Naive thymus-derived CD4-positive, alpha-beta T cell (primary cell): ENCODE measurements around the gene CACNA1C. TPM values are rescaled to one million over a fixed set of nuclear protein-coding genes. Genes with fewer than 3 reads are reported as not detected.

Experiments
- ATAC-seq: fragments of 150-1000 bp; cut with Tn5 transposase; 2 replicates; pipeline ENCODE4 v1.10.0; 2021; ENCODE audit warnings: mild to moderate bottlenecking, moderate library complexity
- CTCF ChIA-PET: fragments of 350-600 bp; sonication (Branson Sonifier 250); formaldehyde crosslinking; loops from one replicate; lab custom pipeline; 2021; ENCODE audit warnings: antibody characterized with exemption; lab: Charles Lee
- POLR2A ChIA-PET: fragments of 350-600 bp; sonication (Branson Sonifier 250); formaldehyde crosslinking; loops from one replicate; lab custom pipeline; 2021; ENCODE audit warnings: antibody characterized with exemption, inconsistent platforms; lab: Charles Lee
- DNase-seq, 9 donors: peaks; one replicate each; pipeline versions ENCODE4 v3.0.0 to v3.0.0-alpha.2; 2020 to 2022; ENCODE audit warnings: mixed read lengths in 1 of 9
- H3K27ac ChIP-seq: one replicate; pipeline ENCODE4 v1.7.0; 2013; ENCODE audit warnings: mild to moderate bottlenecking, low read depth, low read length, moderate library complexity
- H3K27me3 ChIP-seq, 2 donors: one replicate each; pipeline ENCODE4 v1.7.0; 2013; ENCODE audit warnings: low read length in 2 of 2, mild to moderate bottlenecking in 2 of 2, moderate library complexity in 2 of 2; ENCODE audit not compliant: control insufficient read depth in 2 of 2, insufficient read depth in 2 of 2
- H3K36me3 ChIP-seq, 3 experiments: 1 replicate in 2 of 3; 2 replicates in 1 of 3; pipeline ENCODE4 v1.7.0; 2013; ENCODE audit warnings: low read length in 3 of 3, mild to moderate bottlenecking in 3 of 3, moderate library complexity in 1 of 3; ENCODE audit not compliant: insufficient read depth in 3 of 3, control insufficient read depth in 2 of 3
- H3K4me1 ChIP-seq, 2 donors: one replicate each; pipeline ENCODE4 v1.7.0; 2013; ENCODE audit warnings: low read length in 2 of 2, mild to moderate bottlenecking in 2 of 2, moderate library complexity in 1 of 2; ENCODE audit not compliant: control insufficient read depth in 2 of 2, insufficient read depth in 2 of 2
- H3K4me3 ChIP-seq: 2 replicates; pipeline ENCODE4 v1.7.0; 2013; ENCODE audit warnings: mild to moderate bottlenecking, low read length
- H3K9me3 ChIP-seq, 3 experiments: 1 replicate in 2 of 3; 2 replicates in 1 of 3; pipeline ENCODE4 v1.7.0; 2013; ENCODE audit warnings: low read length in 3 of 3; ENCODE audit not compliant: control insufficient read depth in 2 of 3
- H3K27ac Mint-ChIP-seq, 9 donors: one replicate each; pipeline ENCODE4 v1.8.0; 2020 to 2022; ENCODE audit warnings: mixed read lengths in 9 of 9, mild to moderate bottlenecking in 8 of 9, moderate library complexity in 5 of 9, inconsistent platforms in 2 of 9
- H3K27me3 Mint-ChIP-seq, 5 donors: one replicate each; pipeline ENCODE4 v1.8.0; 2021 to 2022; ENCODE audit warnings: mixed read lengths in 5 of 5, mild to moderate bottlenecking in 1 of 5
- H3K36me3 Mint-ChIP-seq, 5 donors: one replicate each; pipeline ENCODE4 v1.8.0; 2020 to 2022; ENCODE audit warnings: mixed read lengths in 5 of 5, mild to moderate bottlenecking in 3 of 5, inconsistent platforms in 1 of 5
- H3K4me1 Mint-ChIP-seq, 7 donors: one replicate each; pipeline ENCODE4 v1.8.0; 2020 to 2022; ENCODE audit warnings: mixed read lengths in 7 of 7, mild to moderate bottlenecking in 3 of 7, inconsistent platforms in 1 of 7
- H3K4me3 Mint-ChIP-seq, 10 donors: one replicate each; pipeline ENCODE4 v1.8.0; 2020 to 2022; ENCODE audit warnings: mild to moderate bottlenecking in 10 of 10, mixed read lengths in 10 of 10, moderate library complexity in 6 of 10, inconsistent platforms in 2 of 10
- H3K9me3 Mint-ChIP-seq, 11 donors: one replicate each; pipeline ENCODE4 v1.8.0; 2020 to 2022; ENCODE audit warnings: mixed read lengths in 11 of 11, mild to moderate bottlenecking in 4 of 11, inconsistent platforms in 1 of 11, moderate library complexity in 1 of 11
- intact Hi-C, 2 donors: fragments of 100-400 bp; cut with micrococcal nuclease; formaldehyde crosslinking; loops; one replicate each; pipeline ENCODE4 v1.15.1; 2023
- polyA plus RNA-seq, 2 donors: library from polyadenylated mRNA; unstranded; fragments of 300-500 nt; fragmentation: Illumina TruSeq; gene quantifications; one replicate each; pipeline ENCODE4 v1.2.3, GENCODE V29; 2021
- total RNA-seq, 6 experiments: library from RNA in 5 of 6; stranded (reverse) in 5 of 6; gene quantifications; 1 replicate in 5 of 6; 2 replicates in 1 of 6; pipeline ENCODE4 v1.2.3 and lab custom pipeline; 2021 to 2026

Gene CACNA1C
- total and polyA plus RNA-seq, 7 experiments from 2014 or later, result 0.04 to 0.48 (median 0.08) TPM

GRCh38 chr12:2319136-2319535, 266.3 kb downstream of the CACNA1C start:
- Histone ChIP-seq H3K4me1 (no peaks in the 10 kb centered on the region), H3K9me3 (no peaks in the 10 kb centered on the region), H3K27me3 (no peaks in the 10 kb centered on the region), H3K36me3 (no peaks in the 10 kb centered on the region), H3K27ac (no peak overlapping the region), H3K4me3 (no peak overlapping the region)
- Mint-ChIP-seq H3K4me3 (no peak overlapping the region), H3K27ac (no peak overlapping the region), H3K27me3 (peaks cover 15 to 29% (median 20%) of the 10 kb centered on the region in 5 donors), H3K36me3 (no peaks in the 10 kb centered on the region), H3K9me3 (peaks cover 0 to 3% (median 0%) of the 10 kb centered on the region in 11 donors), H3K4me1 (peaks cover 0 to 4% (median 0%) of the 10 kb centered on the region in 7 donors)
- ChIA-PET CTCF (no interaction called here), POLR2A (no interaction called here)
- DNase-seq (no peak), ATAC-seq (no peak)
- intact Hi-C loops, result no loop called here

DNA sequence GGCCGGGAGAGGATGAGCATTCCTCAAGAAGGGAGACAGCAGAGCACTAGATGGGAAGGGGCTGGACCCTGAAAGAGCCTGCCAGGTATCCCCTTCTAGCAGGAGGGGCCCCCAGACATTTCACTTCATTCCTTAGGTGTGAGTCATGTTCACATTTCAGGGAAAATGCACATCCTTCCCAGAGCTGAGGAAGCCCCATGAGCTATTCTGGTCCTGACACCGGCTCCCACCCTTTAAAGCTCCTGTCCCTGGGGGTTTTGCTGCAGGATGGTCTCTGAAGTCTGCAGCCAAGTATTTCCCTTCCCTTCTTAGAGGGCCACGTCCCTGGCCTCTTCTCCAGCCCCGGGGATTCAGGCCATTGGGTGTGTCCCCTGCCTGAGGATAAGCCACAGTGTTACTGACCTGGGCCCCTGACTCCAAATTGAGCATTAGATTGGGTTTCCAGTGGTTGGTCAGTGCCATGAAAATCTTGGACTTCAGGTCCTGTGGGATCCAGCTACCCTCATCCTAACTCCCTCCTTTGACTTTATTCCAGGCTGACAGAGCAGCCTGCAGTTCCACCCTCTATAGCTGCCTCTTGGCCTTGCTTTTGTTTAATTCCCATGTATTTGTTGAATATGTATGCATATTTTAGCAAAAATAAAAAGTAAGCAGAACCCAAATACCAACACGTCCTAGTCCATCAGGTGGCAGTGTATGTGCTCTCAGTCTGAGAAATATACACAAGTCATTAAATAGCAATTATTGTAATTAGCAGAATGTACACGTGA, 267.1 kb downstream of the CACNA1C start:
- H3K4me3 ChIP-seq, result no peak overlapping the region
- H3K9me3 Mint-ChIP-seq, result no peaks in the 10 kb centered on the region
- no peaks in the 10 kb centered on the region for H3K9me3 ChIP-seq
- no peaks in the 10 kb centered on the region for H3K4me1 ChIP-seq
- DNase-seq (no peak), ATAC-seq (no peak)
- no peaks in the 10 kb centered on the region for H3K36me3 Mint-ChIP-seq
- ChIA-PET POLR2A (no interaction called here), CTCF (no interaction called here)
- intact Hi-C loops, result no loop called here
- no peaks in the 10 kb centered on the region for H3K27me3 ChIP-seq
- peaks cover 17 to 29% (median 19%) of the 10 kb centered on the region in 5 donors for H3K27me3 Mint-ChIP-seq
- H3K27ac ChIP-seq, result no peak overlapping the region
- H3K27ac Mint-ChIP-seq, result peak overlapping the region in 1 of 9 donors; percentile 66
- H3K36me3 ChIP-seq, result no peaks in the 10 kb centered on the region
- no peak overlapping the region for H3K4me3 Mint-ChIP-seq
- peaks cover 0 to 4% (median 0%) of the 10 kb centered on the region in 7 donors for H3K4me1 Mint-ChIP-seq

GRCh38 chr12:2320841-2321240, 268.1 kb downstream of the CACNA1C start:
- Mint-ChIP-seq H3K4me3 (no peak overlapping the region), H3K27me3 (peaks cover 18 to 33% (median 23%) of the 10 kb centered on the region in 5 donors), H3K27ac (no peak overlapping the region), H3K36me3 (no peaks in the 10 kb centered on the region), H3K4me1 (peaks cover 0 to 4% (median 0%) of the 10 kb centered on the region in 7 donors), H3K9me3 (no peaks in the 10 kb centered on the region)
- Histone ChIP-seq H3K4me1 (no peaks in the 10 kb centered on the region), H3K4me3 (no peak overlapping the region), H3K27ac (no peak overlapping the region), H3K27me3 (no peaks in the 10 kb centered on the region), H3K9me3 (no peaks in the 10 kb centered on the region), H3K36me3 (no peaks in the 10 kb centered on the region)
- CTCF ChIA-PET, result no interaction called here
- ATAC-seq, result no peak
- DNase-seq, result no peak
- POLR2A ChIA-PET, result no interaction called here
- intact Hi-C loops, result no loop called here

DNA sequence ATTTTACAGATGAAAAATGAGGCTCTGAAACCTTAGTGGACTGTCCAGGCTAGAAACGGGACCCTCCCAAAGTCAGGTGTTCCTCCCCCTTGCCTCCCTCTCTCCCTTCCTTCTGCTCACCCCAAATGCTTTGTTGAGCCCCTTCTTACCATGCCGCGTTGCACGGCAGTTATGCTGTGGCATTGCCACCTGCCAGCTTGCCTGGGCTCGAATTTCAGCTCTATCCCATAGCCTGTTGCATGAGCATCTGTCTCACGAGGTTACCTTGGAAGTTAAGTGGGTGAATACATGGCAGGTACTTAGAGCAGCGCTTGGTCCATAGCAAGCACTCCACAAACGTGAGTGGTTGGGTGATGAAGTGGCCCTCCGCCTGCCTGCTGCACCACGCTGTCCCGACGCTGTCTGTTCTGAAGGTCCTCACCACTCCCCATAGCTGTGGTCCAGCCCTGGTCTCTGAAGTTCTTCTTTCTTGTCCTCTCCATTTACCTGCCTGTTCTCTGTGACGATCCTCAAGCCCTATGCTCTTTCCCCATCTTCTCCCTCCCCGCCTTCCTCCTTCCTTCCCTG, 269.9 kb downstream of the CACNA1C start:
- ChIA-PET CTCF (no interaction called here), POLR2A (no interaction called here)
- H3K36me3 Mint-ChIP-seq, result no peaks in the 10 kb centered on the region
- intact Hi-C loops, result no loop called here
- H3K4me1 ChIP-seq, result no peaks in the 10 kb centered on the region
- H3K9me3 ChIP-seq, result no peaks in the 10 kb centered on the region
- no peaks in the 10 kb centered on the region for H3K27me3 ChIP-seq
- H3K4me1 Mint-ChIP-seq, result peaks cover 0 to 4% (median 0%) of the 10 kb centered on the region in 7 donors
- no peaks in the 10 kb centered on the region for H3K9me3 Mint-ChIP-seq
- no peak overlapping the region for H3K27ac Mint-ChIP-seq
- H3K27me3 Mint-ChIP-seq, result peaks cover 19 to 33% (median 29%) of the 10 kb centered on the region in 5 donors
- H3K4me3 Mint-ChIP-seq, result no peak overlapping the region
- DNase-seq (no peak), ATAC-seq (no peak)
- no peak overlapping the region for H3K4me3 ChIP-seq
- no peak overlapping the region for H3K27ac ChIP-seq
- no peaks in the 10 kb centered on the region for H3K36me3 ChIP-seq

DNA sequence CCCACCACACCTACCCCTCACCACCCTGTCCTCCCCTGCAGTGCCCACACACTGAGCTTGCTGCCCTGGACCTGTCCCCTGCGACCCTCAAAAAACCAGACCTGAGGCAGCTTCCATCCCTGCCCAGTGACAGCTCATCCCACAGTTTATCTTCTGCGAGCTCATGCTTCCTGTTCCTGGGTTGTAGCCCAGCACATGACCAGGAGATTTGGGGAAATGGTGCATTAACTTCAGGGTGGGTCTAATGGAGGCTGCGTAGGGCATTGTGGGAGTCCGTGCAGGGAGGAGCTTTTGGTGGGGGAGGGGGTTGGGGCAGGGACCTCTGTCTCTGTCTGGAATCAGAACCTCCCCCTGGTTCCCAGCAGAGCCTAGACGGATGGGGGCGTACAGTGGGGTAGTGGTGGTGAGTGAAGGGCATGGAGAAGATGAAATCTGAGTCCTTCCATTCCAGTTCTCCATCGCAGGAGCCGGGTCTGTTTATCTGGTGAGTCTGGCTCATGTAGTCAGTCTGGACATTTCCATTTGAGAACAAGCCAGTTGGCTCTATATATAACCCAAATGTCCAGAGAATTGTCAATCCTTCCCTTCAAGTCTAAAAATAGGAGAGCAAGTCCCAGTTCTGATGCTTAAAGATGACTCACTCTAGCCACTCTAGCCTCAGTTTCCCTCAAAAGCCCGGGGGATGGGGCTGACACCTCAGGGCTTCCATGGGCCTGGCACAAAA, 270.9 kb downstream of the CACNA1C start:
- Histone ChIP-seq H3K36me3 (no peaks in the 10 kb centered on the region), H3K27ac (no peak overlapping the region), H3K4me3 (no peak overlapping the region), H3K27me3 (no peaks in the 10 kb centered on the region), H3K4me1 (no peaks in the 10 kb centered on the region), H3K9me3 (no peaks in the 10 kb centered on the region)
- Mint-ChIP-seq H3K36me3 (no peaks in the 10 kb centered on the region), H3K4me3 (no peak overlapping the region), H3K27ac (no peak overlapping the region), H3K27me3 (peaks cover 19 to 37% (median 33%) of the 10 kb centered on the region in 5 donors), H3K9me3 (no peaks in the 10 kb centered on the region), H3K4me1 (peaks cover 0 to 4% (median 0%) of the 10 kb centered on the region in 7 donors)
- intact Hi-C loops, result no loop called here
- POLR2A ChIA-PET, result no interaction called here
- CTCF ChIA-PET, result no interaction called here
- DNase-seq (no peak), ATAC-seq (peak; percentile 34)

DNA sequence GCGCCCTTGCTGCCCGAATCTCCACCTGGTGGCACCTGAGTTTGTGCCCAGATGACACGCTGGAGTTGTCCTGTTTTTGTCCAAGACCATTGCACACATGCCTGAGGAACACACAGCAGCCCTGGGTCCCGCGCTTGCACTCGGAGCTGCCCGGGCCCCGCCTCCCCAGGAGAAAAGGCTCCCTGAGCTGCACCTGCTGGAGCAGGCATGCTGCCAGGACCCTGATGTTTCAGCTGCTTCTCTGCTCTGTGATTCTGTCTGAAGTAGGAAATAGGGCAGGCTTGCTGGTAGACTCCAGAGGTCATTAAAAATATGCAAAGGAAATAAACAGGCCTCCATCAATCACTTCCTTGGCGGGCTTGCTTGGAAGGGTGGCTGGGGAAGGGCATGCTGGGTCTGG, 271.6 kb downstream of the CACNA1C start:
- Mint-ChIP-seq H3K9me3 (no peaks in the 10 kb centered on the region), H3K27ac (no peak overlapping the region), H3K36me3 (no peaks in the 10 kb centered on the region), H3K4me3 (no peak overlapping the region), H3K4me1 (peaks cover 0 to 4% (median 0%) of the 10 kb centered on the region in 7 donors), H3K27me3 (peaks cover 25 to 39% (median 33%) of the 10 kb centered on the region in 5 donors)
- H3K9me3 ChIP-seq, result no peaks in the 10 kb centered on the region
- POLR2A ChIA-PET, result no interaction called here
- H3K4me1 ChIP-seq, result no peaks in the 10 kb centered on the region
- DNase-seq, result no peak
- no peak overlapping the region for H3K4me3 ChIP-seq
- intact Hi-C loops, result no loop called here
- ATAC-seq, result no peak
- H3K27me3 ChIP-seq, result no peaks in the 10 kb centered on the region
- H3K36me3 ChIP-seq, result no peaks in the 10 kb centered on the region
- no peak overlapping the region for H3K27ac ChIP-seq
- CTCF ChIA-PET, result no interaction called here
